ENCODE data around the gene EXOC4. TPM values are rescaled to one million over a fixed set of nuclear protein-coding genes. Genes with fewer than 3 reads are reported as not detected.

EXOC4 gene
- total RNA-seq, 4 donors from 2014 or later, result 59.2 to 88.7 (median 71.6) TPM

GRCh38 chr7:134022286-134022911 lies 769.5 kb downstream of the EXOC4 start:
- TF ChIP-seq CTCF (IDR thresholded peaks at IDR 0.05), result no peak
- DNase-seq (ENCODE audit: low spot score), result no peak
- no peak for ATAC-seq (ENCODE audit: low FRiP score)

DNA sequence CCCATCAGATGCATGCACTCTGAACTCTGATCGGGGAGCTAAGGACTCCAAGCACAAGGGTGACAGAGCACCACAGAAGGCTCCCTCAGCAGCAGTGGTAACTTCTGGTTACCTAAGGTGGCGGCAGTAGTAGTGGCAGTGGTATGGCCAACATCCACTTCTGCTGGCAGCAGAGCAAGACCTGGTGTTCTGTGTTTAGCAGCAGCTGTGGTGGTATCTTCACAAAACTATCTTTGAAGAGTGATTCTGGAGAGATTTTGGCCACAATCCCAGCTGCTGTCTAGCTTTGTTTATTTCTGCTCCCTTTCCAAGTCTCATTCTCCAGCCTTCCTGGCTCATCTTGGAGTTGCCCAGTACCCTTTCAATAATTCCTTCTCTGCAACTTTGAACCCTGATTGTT lies 771.9 kb downstream of the EXOC4 start:
- ATAC-seq (ENCODE audit: low FRiP score), result no peak
- DNase-seq (ENCODE audit: low spot score), result no peak
- TF ChIP-seq CTCF (IDR thresholded peaks at IDR 0.05), result no peak

GRCh38 chr7:134028853-134029252 lies 776.0 kb downstream of the EXOC4 start:
- TF ChIP-seq CTCF (IDR thresholded peaks at IDR 0.05), result no peak
- DNase-seq (ENCODE audit: low spot score) (no peak), ATAC-seq (ENCODE audit: low FRiP score) (no peak)

DNA sequence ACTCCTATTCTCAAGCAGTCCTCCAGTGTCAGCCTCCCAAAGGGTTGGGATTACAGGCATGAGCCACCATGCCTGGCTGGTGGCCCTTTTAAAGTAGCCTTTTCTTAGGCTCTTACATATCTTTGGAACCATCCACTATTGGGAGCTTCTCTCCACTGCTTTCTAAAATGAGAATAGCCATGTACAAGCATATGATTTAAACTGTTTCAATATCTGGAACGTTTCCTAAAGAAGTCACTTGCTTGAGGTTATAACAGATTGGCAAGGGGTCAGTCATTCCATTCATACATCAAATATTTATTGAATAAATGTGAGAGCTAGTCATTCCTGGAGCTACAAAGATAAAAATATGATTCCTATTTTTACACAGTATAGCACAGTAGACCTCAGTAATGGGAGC lies 776.9 kb downstream of the EXOC4 start:
- ATAC-seq (ENCODE audit: low FRiP score) (no peak), DNase-seq (ENCODE audit: low spot score) (no peak)
- TF ChIP-seq CTCF (IDR thresholded peaks at IDR 0.05), result no peak

DNA sequence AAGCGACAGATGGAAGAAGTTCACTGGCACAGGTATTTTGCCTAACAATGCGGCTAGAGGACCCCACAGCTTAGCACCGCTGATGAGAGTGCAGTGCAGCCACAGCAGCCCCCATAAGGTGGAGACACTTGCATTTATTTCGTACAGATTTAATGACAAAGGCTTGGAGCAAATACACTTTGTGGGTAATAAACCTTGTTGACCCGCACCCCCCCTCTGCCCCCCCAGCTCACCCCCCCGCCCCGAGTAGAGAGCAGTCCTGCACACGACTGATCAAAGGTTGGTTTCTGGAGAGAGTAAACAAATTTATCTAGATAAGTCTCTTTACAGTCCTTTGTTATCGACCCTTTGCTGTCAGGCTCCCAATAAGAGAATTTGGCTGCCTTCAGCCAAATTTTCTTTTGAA lies 777.6 kb downstream of the EXOC4 start:
- ATAC-seq (ENCODE audit: low FRiP score) (no peak), DNase-seq (ENCODE audit: low spot score) (no peak)
- TF ChIP-seq CTCF (IDR thresholded peaks at IDR 0.05), result no peak

DNA sequence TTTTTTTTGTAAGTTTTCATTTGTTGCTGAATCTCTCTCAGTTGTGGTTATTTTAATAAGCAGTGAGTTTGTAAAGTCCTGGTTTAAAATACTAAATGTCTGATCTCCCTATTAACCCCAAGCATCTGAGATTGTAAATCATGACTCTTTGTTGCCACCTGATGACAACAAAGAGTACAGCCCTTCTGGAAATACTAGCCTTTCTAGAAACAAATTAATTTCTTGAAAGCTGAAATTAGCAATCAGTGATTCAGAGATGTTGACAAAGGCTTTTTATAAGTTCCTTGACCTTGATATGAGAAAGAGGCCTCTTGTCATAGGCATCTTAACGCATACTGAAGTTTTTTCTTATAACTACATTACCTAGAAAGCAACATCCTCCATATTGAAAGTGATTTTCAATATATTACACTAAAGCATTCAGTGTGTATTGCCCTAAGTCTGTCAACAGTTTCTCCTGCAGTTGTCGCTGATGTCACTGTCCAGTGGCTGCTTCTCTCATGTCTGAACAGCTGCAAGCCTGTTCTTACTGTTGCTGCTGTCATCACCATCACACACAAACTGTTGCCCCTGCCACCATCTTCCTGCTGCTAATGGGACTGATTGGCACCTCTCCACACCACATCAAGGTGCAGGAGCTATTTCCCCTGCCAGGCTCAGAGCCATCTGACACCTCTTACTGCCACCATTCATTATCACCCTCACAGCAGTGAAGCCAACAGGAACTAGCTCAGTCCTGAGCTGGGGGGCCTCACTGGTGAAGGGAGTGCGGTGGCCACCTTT lies 779.1 kb downstream of the EXOC4 start:
- TF ChIP-seq CTCF (IDR thresholded peaks at IDR 0.05), result no peak
- DNase-seq (ENCODE audit: low spot score) (no peak), ATAC-seq (ENCODE audit: low FRiP score) (no peak)

GRCh38 chr7:134034652-134035051 lies 781.8 kb downstream of the EXOC4 start:
- ATAC-seq (ENCODE audit: low FRiP score) (no peak), DNase-seq (ENCODE audit: low spot score) (no peak)
- no peak for TF ChIP-seq CTCF (IDR thresholded peaks at IDR 0.05)

Measured in omental fat pad (tissue), 4 donors.